ENCODE measurements around the gene MRPL51. TPM values are rescaled to one million over a fixed set of nuclear protein-coding genes. Genes with fewer than 3 reads are reported as not detected.

Gene MRPL51
- total and polyA plus RNA-seq, 9 of the 15 experiments (the other 6 are each of a cell fraction or from before 2014, with no cell fraction given) = 127 to 727 (median 208) TPM

DNA sequence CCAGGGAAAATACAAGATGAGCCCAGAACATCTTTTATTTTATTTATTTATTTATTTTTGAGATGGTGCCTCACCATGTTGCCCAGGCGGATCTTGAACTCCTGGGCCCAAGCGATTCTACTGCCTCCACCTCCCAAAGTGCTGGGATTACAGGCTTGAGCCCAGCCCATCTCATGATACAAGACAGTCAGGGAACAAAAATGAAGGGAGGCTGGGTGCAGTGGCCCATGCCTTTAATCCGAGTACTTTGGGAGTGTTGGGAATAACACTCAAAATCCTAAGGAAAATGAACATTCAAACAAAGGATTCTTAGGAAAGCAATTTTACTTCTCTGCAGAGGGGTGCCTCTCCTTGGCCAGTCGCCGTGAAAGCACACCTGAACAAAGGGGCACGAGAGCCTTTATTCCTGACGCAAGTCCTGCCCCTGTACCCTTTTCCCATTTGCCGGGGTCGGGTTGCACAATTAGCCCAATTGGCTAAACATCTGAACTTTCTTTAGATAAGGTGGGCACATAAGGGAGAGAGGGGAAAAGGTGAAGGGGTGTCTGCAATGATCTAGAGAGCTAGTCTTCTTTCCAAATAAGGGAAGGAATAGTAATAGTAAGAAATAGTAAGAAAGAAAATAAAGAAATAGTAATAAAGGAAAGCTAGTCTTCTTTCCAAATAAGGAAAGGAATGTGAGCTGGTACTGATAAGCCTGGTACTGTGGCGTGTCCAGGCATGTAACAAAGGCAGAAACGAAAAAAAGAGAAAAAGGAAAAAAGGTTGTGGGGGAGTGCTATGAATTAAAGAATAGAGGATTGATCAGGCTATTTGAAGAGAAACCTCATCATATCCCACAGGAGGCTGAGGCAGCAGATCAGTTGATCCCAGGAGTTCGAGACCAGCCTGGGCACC, 14.3 kb upstream of the MRPL51 start:
- no peak overlapping the region for H3K9ac ChIP-seq (ENCODE audit: insufficient read depth in 1 of 2, low read depth in 2 of 2, low read length in 2 of 2)
- H3K4me1 ChIP-seq (replicated peaks in 1 of 2; ENCODE audit: control insufficient read depth in 2 of 2, insufficient read depth in 2 of 2, low read length in 2 of 2) = no peaks in the 10 kb centered on the region; a peak in 1 of 5 replicates
- H3K27me3 ChIP-seq (ENCODE audit: control insufficient read depth in 2 of 2, insufficient read depth in 2 of 2, low read length in 2 of 2) = no peaks in the 10 kb centered on the region
- H2AFZ ChIP-seq (ENCODE audit: low read depth, low read length) = no peak overlapping the region
- no peak for DNase-seq (ENCODE audit: extremely low read depth in 1 of 4, low spot score in 3 of 4)
- 0 out of 2 replicates have a peak, but pooled peaks cover under 1% of the 10 kb centered on the region for H4K20me1 ChIP-seq (replicated peaks; ENCODE audit: control insufficient read depth, insufficient read depth, low read length)
- intact Hi-C loops (cut with micrococcal nuclease) (no loop called here), in situ Hi-C loops (cut with MboI) (no loop called here)
- POLR2A ChIA-PET = interaction anchor here (0.7 to 1.1 kb wide), 3 partner anchors 12 to 27 kb away, joined by 3 read pairs; partner anchors contain the start of gene GAPDH
- H3K27ac ChIP-seq (ENCODE audit: extremely low read depth, low read depth, low read length) = no peak overlapping the region
- peaks cover 49% of the 10 kb centered on the region for H3K36me3 ChIP-seq (ENCODE audit: control insufficient read depth, insufficient read depth, low read length)
- H3K9me3 ChIP-seq (replicated peaks; ENCODE audit: control insufficient read depth, insufficient read depth, low read depth, low read length) = no peaks in the 10 kb centered on the region
- no peaks in the 10 kb centered on the region for H3K9me1 ChIP-seq (ENCODE audit: control insufficient read depth, insufficient read depth, low read length)
- no peak for TF ChIP-seq NFIX (CRISPR knock-in tag; IDR thresholded peaks at IDR 0.05; ENCODE audit: low read depth)
- TF ChIP-seq PBX2 (CRISPR knock-in tag; IDR thresholded peaks at IDR 0.05; ENCODE audit: low read depth) = no peak
- no peak for TF ChIP-seq PBX2 (tag; conservative IDR thresholded peaks at IDR 0.05; ENCODE audit: low read depth)
- TF ChIP-seq HNRNPUL1 (IDR thresholded peaks at IDR 0.05; ENCODE audit: low read length) = no peak
- TF ChIP-seq, protein P1, sequence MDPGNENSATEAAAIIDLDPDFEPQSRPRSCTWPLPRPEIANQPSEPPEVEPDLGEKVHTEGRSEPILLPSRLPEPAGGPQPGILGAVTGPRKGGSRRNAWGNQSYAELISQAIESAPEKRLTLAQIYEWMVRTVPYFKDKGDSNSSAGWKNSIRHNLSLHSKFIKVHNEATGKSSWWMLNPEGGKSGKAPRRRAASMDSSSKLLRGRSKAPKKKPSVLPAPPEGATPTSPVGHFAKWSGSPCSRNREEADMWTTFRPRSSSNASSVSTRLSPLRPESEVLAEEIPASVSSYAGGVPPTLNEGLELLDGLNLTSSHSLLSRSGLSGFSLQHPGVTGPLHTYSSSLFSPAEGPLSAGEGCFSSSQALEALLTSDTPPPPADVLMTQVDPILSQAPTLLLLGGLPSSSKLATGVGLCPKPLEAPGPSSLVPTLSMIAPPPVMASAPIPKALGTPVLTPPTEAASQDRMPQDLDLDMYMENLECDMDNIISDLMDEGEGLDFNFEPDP (CRISPR knock-in tag; IDR thresholded peaks at IDR 0.05) = no peak
- no peak for TF ChIP-seq MTA1 (IDR thresholded peaks at IDR 0.05; ENCODE audit: borderline replicate concordance)
- no peak for TF ChIP-seq MAFF (IDR thresholded peaks at IDR 0.05; ENCODE audit: low read length)
- TF ChIP-seq NRF1 (conservative IDR thresholded peaks at IDR 0.05 in 1 of 2, IDR thresholded peaks at IDR 0.05 in 1 of 2) = no peak
- TF ChIP-seq PHTF2 (CRISPR knock-in tag; IDR thresholded peaks at IDR 0.05) = no peak
- TF ChIP-seq, protein P2, sequence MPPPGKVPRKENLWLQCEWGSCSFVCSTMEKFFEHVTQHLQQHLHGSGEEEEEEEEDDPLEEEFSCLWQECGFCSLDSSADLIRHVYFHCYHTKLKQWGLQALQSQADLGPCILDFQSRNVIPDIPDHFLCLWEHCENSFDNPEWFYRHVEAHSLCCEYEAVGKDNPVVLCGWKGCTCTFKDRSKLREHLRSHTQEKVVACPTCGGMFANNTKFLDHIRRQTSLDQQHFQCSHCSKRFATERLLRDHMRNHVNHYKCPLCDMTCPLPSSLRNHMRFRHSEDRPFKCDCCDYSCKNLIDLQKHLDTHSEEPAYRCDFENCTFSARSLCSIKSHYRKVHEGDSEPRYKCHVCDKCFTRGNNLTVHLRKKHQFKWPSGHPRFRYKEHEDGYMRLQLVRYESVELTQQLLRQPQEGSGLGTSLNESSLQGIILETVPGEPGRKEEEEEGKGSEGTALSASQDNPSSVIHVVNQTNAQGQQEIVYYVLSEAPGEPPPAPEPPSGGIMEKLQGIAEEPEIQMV (tag; conservative IDR thresholded peaks at IDR 0.05; ENCODE audit: low read depth) = no peak
- no peak for TF ChIP-seq KAT7 (CRISPR knock-in tag; IDR thresholded peaks at IDR 0.05; ENCODE audit: borderline replicate concordance)
- TF ChIP-seq HNRNPL (IDR thresholded peaks at IDR 0.05; ENCODE audit: low read depth, low read length) = no peak
- no peak for TF ChIP-seq HMBOX1 (IDR thresholded peaks at IDR 0.05)
- peaks cover 10% of the 10 kb centered on the region; the same call in 2 of the 3 replicates for H3K79me2 ChIP-seq (ENCODE audit: control insufficient read depth, insufficient read depth, low read length)
- H3K4me3 ChIP-seq = no peak overlapping the region
- WGBS (ENCODE audit: insufficient coverage, low coverage, missing lambda C conversion rate) = 90% methylated on average over 11 of the region's 12 CpGs
- no peak overlapping the region for H3K4me2 ChIP-seq (ENCODE audit: insufficient read depth, low read length)
- no peak for ATAC-seq
- no TSS peak for BruUV-seq (replicated peaks)
- FAIRE-seq = no peak
- CTCF ChIA-PET (ENCODE audit: low intra/inter-chr PET ratio) = interaction anchor here (0.6 kb wide), 1 partner anchor 101 kb away, joined by 3 read pairs; no protein-coding TSS in a partner anchor
